Keratinocyte (primary cell): ENCODE data around the gene CTDSPL2.

Experiments used
- EZH2 ChIP-seq: IDR thresholded peaks from one replicate; pipeline ENCODE4 v1.6.1; 2012; ENCODE audit warnings: inconsistent platforms, mild to moderate bottlenecking, low read length, moderate library complexity
- TF ChIP-seq, protein P1 (sequence below), 3 experiments: IDR thresholded peaks in 1 of 3; conservative IDR thresholded peaks in 1 of 3; optimal IDR thresholded peaks in 1 of 3; 2 replicates in 2 of 3; 3 replicates in 1 of 3; pipeline versions ENCODE3 to v1.5.1; 2011; ENCODE audit warnings: low read length in 3 of 3, mild to moderate bottlenecking in 3 of 3, moderate library complexity in 2 of 3, control low read depth in 1 of 3, inconsistent platforms in 1 of 3; ENCODE audit not compliant: insufficient read depth in 2 of 3; ENCODE audit errors: extremely low read depth in 1 of 3

GRCh38 chr15:44443515-44443914 is 16.1 kb downstream of the CTDSPL2 start:
- TF ChIP-seq, protein P1, sequence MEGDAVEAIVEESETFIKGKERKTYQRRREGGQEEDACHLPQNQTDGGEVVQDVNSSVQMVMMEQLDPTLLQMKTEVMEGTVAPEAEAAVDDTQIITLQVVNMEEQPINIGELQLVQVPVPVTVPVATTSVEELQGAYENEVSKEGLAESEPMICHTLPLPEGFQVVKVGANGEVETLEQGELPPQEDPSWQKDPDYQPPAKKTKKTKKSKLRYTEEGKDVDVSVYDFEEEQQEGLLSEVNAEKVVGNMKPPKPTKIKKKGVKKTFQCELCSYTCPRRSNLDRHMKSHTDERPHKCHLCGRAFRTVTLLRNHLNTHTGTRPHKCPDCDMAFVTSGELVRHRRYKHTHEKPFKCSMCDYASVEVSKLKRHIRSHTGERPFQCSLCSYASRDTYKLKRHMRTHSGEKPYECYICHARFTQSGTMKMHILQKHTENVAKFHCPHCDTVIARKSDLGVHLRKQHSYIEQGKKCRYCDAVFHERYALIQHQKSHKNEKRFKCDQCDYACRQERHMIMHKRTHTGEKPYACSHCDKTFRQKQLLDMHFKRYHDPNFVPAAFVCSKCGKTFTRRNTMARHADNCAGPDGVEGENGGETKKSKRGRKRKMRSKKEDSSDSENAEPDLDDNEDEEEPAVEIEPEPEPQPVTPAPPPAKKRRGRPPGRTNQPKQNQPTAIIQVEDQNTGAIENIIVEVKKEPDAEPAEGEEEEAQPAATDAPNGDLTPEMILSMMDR (optimal IDR thresholded peaks at IDR 0.05 in 1 of 3, IDR thresholded peaks at IDR 0.05 in 1 of 3, conservative IDR thresholded peaks at IDR 0.05 in 1 of 3; ENCODE audit: extremely low read depth in 1 of 3, insufficient read depth in 2 of 3, low read length in 3 of 3), result no peak
- TF ChIP-seq EZH2, result no peak
